HG02610 (cell line): ENCODE data around the gene FAM76B.

ENCODE experiments used
- ATAC-seq: cut with Tn5 transposase; IDR thresholded peaks from one replicate; pipeline ENCODE4 v1.9.1; 2021; ENCODE audit warnings: mild to moderate bottlenecking, moderate library complexity; ENCODE audit not compliant: unreplicated experiment

Gene FAM76B

GRCh38 chr11:95734009-95734572 is 55.5 kb downstream of the FAM76B start:
- no peak for ATAC-seq

- no peak for ATAC-seq
Measured at GRCh38 chr11:95732930-95733602, 56.5 kb downstream of the FAM76B start.

GRCh38 chr11:95729462-95729861 is 60.1 kb downstream of the FAM76B start:
- ATAC-seq = no peak

- no peak for ATAC-seq
Measured at GRCh38 chr11:95728790-95729189, 60.8 kb downstream of the FAM76B start.

GRCh38 chr11:95728094-95728493 is 61.5 kb downstream of the FAM76B start:
- no peak for ATAC-seq

GRCh38 chr11:95727620-95728019 is 62.0 kb downstream of the FAM76B start:
- no peak for ATAC-seq

GRCh38 chr11:95727111-95727510 is 62.5 kb downstream of the FAM76B start:
- no peak for ATAC-seq

GRCh38 chr11:95725196-95725595 is 64.4 kb downstream of the FAM76B start:
- no peak for ATAC-seq

GRCh38 chr11:95723361-95723942 is 66.1 kb downstream of the FAM76B start:
- ATAC-seq = no peak

- no peak for ATAC-seq
Measured at GRCh38 chr11:95720195-95720594, 69.4 kb downstream of the FAM76B start.
